ENCODE data around the gene CACNA2D2. TPM values are rescaled to one million over a fixed set of nuclear protein-coding genes. Genes with fewer than 3 reads are reported as not detected.

CACNA2D2 gene
- total and polyA plus RNA-seq, 2 of the 4 experiments (the other 2 are of a cell fraction): 0.15 TPM; not detected in 1

- Histone ChIP-seq H3K4me3 (ENCODE audit: insufficient read depth, low read depth, low read length) (no peak overlapping the region), H2AK5ac (ENCODE audit: low read depth, low read length) (no peak overlapping the region), H3K9ac (ENCODE audit: low read depth, low read length) (no peak overlapping the region), H4K20me1 (ENCODE audit: insufficient read depth, low read length) (no peaks in the 10 kb centered on the region), H2AFZ (replicated peaks; ENCODE audit: low read length, poor library complexity) (no peak overlapping the region), H3K14ac (replicated peaks; ENCODE audit: low read depth, low read length) (no peak overlapping the region), H3K9me3 (ENCODE audit: control insufficient read depth, insufficient read depth, low read length) (no peaks in the 10 kb centered on the region), H4K5ac (ENCODE audit: low read depth, low read length) (no peak overlapping the region), H2BK20ac (ENCODE audit: low read depth, low read length) (no peak overlapping the region), H3K27ac (ENCODE audit: insufficient read depth, low read length) (no peak overlapping the region), H2AK9ac (replicated peaks; ENCODE audit: low read depth, low read length, poor library complexity) (no peak overlapping the region), H2BK15ac (ENCODE audit: low read depth, low read length) (no peak overlapping the region), H3K27me3 (ENCODE audit: control insufficient read depth, insufficient read depth, low read length) (peaks cover 21% of the 10 kb centered on the region; the same call in 1 of the 2 replicates), H3K9me1 (ENCODE audit: insufficient read depth, low read length) (no peaks in the 10 kb centered on the region), H2BK120ac (ENCODE audit: low read depth, low read length) (no peak overlapping the region), H4K8ac (ENCODE audit: low read depth in 2 of 2, low read length in 2 of 2) (no peak overlapping the region), H3K23ac (ENCODE audit: low read depth, low read length) (no peak overlapping the region), H3K79me1 (ENCODE audit: low read depth in 1 of 2, low read length in 2 of 2) (no peaks in the 10 kb centered on the region), H4K91ac (ENCODE audit: insufficient read depth, low read depth, low read length) (no peak overlapping the region), H2BK5ac (ENCODE audit: low read depth, low read length, poor library complexity, severe bottlenecking) (no peak overlapping the region), H3K4ac (ENCODE audit: low read depth, low read length) (no peak overlapping the region), H3K18ac (ENCODE audit: low read depth, low read length) (no peak overlapping the region), H3K4me2 (ENCODE audit: low read depth, low read length) (no peak overlapping the region), H3K36me3 (ENCODE audit: control insufficient read depth, insufficient read depth, low read length) (no peaks in the 10 kb centered on the region), H3K4me1 (ENCODE audit: control insufficient read depth, insufficient read depth, low read length) (no peaks in the 10 kb centered on the region), H3K56ac (ENCODE audit: extremely low read depth, insufficient read depth, low read length) (no peak overlapping the region)
- in situ Hi-C loops (cut with MboI; ENCODE audit: low sequenced_read_pairs): no loop called here
- BruUV-seq (replicated peaks): no TSS peak
- dilution Hi-C loops (cut with HindIII; ENCODE audit: low sequenced_read_pairs, unreplicated experiment): no loop called here
- intact Hi-C loops (cut with micrococcal nuclease): no loop called here
- POLR2A ChIA-PET (ENCODE audit: unreplicated experiment): interaction anchor here (0.5 kb wide), 1 partner anchor 94 kb away, joined by 3 read pairs; the partner anchor contains the start of gene HEMK1
- no peak for ATAC-seq (ENCODE audit: low read depth)
- CTCF ChIA-PET: no interaction called here
- TF ChIP-seq, protein P1, sequence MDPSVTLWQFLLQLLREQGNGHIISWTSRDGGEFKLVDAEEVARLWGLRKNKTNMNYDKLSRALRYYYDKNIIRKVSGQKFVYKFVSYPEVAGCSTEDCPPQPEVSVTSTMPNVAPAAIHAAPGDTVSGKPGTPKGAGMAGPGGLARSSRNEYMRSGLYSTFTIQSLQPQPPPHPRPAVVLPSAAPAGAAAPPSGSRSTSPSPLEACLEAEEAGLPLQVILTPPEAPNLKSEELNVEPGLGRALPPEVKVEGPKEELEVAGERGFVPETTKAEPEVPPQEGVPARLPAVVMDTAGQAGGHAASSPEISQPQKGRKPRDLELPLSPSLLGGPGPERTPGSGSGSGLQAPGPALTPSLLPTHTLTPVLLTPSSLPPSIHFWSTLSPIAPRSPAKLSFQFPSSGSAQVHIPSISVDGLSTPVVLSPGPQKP (IDR thresholded peaks at IDR 0.05; ENCODE audit: borderline replicate concordance, low read depth, low read length): no peak
- TF ChIP-seq SMC3 (IDR thresholded peaks at IDR 0.05; ENCODE audit: low read depth, low read length) (no peak), USF2 (IDR thresholded peaks at IDR 0.05; ENCODE audit: low read depth, low read length) (no peak), CHD1 (IDR thresholded peaks at IDR 0.05; ENCODE audit: low read depth, low read length) (no peak), RFX5 (IDR thresholded peaks at IDR 0.05; ENCODE audit: low read depth, low read length) (no peak), BHLHE40 (IDR thresholded peaks at IDR 0.05; ENCODE audit: low read depth, low read length) (no peak), FOS (IDR thresholded peaks at IDR 0.05; ENCODE audit: low read depth, low read length) (no peak), MAZ (IDR thresholded peaks at IDR 0.05; ENCODE audit: borderline replicate concordance, low read depth, low read length) (no peak), RCOR1 (IDR thresholded peaks at IDR 0.05; ENCODE audit: insufficient replicate concordance, low read length) (no peak), POLR2A (IDR thresholded peaks at IDR 0.05; ENCODE audit: low read depth, low read length) (no peak)
- no CpG with 5 or more reads among the region's 12 CpGs for WGBS, 2 experiments (ENCODE audit: extremely low coverage in 2 of 2, insufficient read length in 1 of 2)
- DNase-seq: no peak
Measured at GRCh38 chr3:50475348-50475747, 28.1 kb downstream of the CACNA2D2 start.
